Epithelial cell of esophagus (primary cell): ENCODE measurements around the gene OXSM.

Experiments
- DNase-seq: peaks from one replicate; pipeline ENCODE4 v3.0.0; 2010; ENCODE audit warnings: low read depth
- H3K4me3 ChIP-seq: 2 replicates; pipeline ENCODE4 v1.5.1; 2011; ENCODE audit warnings: mild to moderate bottlenecking, low read length, control low read depth
- CTCF ChIP-seq: IDR thresholded peaks from 2 replicates; pipeline ENCODE4 v1.5.1; 2011; ENCODE audit warnings: low read depth, mild to moderate bottlenecking, low read length, control low read depth, inconsistent platforms; ENCODE audit not compliant: insufficient read depth; ENCODE audit errors: missing control alignments

OXSM gene

GRCh38 chr3:25789596-25790556 is at the start of gene OXSM:
Gene OXSM, plus strand, starts transcription at chr3:25790090. Its CDS starts 931 bp downstream, at chr3:25791021.
- peak; percentile 94 for DNase-seq
- no peak for TF ChIP-seq CTCF
- H3K4me3 ChIP-seq = peak within 1 kb of the TSS; percentile 81

DNA sequence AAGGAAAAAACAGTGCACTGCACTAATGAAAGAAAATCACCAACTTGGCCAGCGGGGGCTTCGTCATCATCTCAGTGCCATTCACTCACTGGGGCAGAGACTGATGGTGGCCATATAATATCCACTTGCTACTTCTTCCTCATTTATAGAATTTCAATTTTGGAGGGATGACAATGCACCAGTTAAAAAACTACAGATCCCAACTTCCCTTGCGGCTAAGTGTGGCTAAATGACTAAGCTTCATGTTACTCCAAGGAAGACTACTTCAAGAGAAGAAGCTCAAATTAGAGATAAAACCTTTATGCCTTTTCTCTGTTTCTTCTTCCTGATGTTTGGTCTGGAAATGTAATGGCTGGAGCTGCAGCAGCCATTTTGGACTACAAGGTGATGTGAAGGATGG is 45.4 kb upstream of the OXSM start:
- DNase-seq = no peak
- no peak for TF ChIP-seq CTCF
- H3K4me3 ChIP-seq = no peak overlapping the region

DNA sequence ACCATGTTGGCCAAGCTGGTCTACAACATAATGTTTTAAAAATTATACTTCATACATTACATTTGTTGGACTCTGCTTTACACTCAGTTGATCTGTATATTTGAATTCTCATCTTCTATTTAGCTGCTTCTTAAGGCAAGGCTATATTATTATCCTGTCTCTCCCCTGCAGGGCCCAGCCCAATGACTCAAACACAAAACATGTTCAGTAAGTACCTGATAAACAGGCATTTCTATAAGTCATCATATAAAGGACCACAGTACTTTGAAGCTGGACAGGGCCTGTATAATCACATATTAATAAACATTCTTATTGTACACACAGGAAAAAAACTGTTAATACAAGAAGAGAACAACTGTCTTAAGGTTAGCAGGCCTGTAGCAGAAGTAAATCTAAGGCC is 42.9 kb upstream of the OXSM start:
- no peak overlapping the region for H3K4me3 ChIP-seq
- no peak for TF ChIP-seq CTCF
- peak; percentile 89 for DNase-seq

DNA sequence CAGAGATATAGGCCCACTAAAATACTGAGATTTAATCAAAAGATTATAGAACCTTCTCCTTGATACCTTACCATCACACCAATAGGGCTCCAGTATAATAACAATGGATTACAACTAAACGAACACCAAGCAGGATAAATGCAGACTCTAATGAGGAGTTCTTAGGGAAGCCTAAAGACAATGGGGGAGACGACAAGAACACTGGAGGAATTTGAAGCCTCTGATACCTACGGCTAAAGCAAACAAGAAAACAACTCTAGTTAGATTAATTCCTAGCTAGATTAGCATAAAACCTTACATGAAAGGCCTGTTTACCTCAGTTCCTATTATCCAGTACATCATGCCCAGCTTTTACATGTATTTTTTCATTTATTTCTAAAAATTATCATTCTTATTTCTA is 41.7 kb upstream of the OXSM start:
- no peak for TF ChIP-seq CTCF
- no peak for DNase-seq
- H3K4me3 ChIP-seq = no peak overlapping the region

DNA sequence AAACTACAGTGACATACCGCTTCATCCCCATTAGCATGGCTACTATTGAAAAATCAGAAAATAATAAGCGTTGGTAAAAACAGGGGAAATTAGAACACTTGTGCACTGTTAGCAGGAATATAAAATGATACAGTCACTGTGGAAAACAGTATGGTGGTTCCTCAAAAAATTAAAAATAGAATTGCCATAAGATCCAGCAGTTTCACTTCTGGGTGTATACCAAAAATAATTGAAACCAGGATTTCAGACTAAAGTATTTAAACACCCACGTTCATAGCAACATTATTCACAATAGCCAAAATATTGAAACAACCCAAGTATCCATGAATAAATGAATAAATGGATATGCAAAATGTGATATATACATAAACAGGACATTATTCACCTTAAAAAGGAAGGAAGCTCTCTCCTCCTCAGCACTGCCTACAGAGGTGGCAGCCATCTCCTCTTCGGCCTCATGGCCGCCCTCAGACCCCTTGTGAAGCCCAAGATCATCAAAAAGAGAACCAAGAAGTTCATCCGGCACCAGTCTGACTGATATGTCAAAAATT is 40.8 kb upstream of the OXSM start:
- no peak for TF ChIP-seq CTCF
- DNase-seq = no peak
- no peak overlapping the region for H3K4me3 ChIP-seq

DNA sequence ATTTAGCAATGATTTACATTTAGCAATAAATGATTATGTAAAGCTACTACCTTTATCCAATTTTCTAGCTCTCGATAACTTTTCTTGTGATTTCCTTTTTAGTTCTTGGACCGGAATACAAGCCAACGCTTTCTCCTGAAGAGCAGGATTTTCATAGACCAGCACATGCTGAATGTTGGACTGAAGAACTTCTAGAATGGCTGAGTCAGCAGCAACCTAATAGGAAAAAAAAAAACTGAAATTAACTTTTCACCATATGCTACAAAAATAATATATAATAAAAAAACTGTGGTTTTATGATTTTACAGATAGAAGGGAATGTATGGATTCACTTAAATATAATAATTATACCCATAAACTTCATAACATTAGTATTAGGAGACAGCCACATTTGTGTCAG is 38.8 kb upstream of the OXSM start:
- no peak overlapping the region for H3K4me3 ChIP-seq
- no peak for TF ChIP-seq CTCF
- no peak for DNase-seq

DNA sequence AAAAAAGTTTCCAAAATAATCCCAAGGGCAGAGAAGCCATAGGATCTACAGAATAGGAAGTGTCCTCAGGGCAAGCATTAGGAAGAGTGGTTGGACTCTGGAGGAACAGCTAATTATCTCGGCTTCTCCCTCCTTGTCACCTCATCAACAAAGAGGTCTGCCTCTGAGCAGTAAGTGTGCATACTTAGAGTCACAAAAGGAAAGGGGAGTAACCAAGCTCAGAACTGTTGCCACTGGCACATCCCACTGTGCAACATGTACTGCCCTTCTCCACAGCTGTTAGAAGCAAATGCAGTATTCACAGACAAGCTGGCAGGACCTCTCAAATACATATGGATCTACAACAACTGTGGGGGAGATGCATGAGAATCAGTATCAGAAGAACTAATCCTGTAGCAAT is 38.2 kb upstream of the OXSM start:
- DNase-seq = no peak
- TF ChIP-seq CTCF = no peak
- H3K4me3 ChIP-seq = no peak overlapping the region
